HEK293 (cell line): ENCODE data around the gene PLEKHA1.

Experiments used
- CTCF ChIP-seq: fragments of 450-650 bp; formaldehyde crosslinking; IDR thresholded peaks from 2 replicates; pipeline ENCODE4 v1.5.1; 2016; ENCODE audit warnings: missing biosample characterization, missing genetic modification characterization
- GLI4 ChIP-seq: fragments of 450-650 bp; formaldehyde crosslinking; IDR thresholded peaks from 2 replicates; pipeline ENCODE4 v1.5.1; 2016; ENCODE audit warnings: missing biosample characterization, missing genetic modification characterization
- ZBTB11 ChIP-seq: fragments of 450-650 bp; formaldehyde crosslinking; conservative IDR thresholded peaks from 2 replicates; pipeline ENCODE4 v1.5.1; 2016; ENCODE audit warnings: low read depth, missing biosample characterization, missing genetic modification characterization
- ZBTB26 ChIP-seq: fragments of 450-650 bp; formaldehyde crosslinking; optimal IDR thresholded peaks from 2 replicates; pipeline ENCODE3; 2016; ENCODE audit warnings: missing biosample characterization, mild to moderate bottlenecking, missing genetic modification characterization
- ZNF174 ChIP-seq: fragments of 450-650 bp; formaldehyde crosslinking; IDR thresholded peaks from 2 replicates; pipeline ENCODE4 v1.5.0; 2017; ENCODE audit warnings: missing biosample characterization, mild to moderate bottlenecking, missing genetic modification characterization
- ZNF23 ChIP-seq: fragments of 450-650 bp; formaldehyde crosslinking; IDR thresholded peaks from 2 replicates; pipeline ENCODE4 v1.5.1; 2016; ENCODE audit warnings: missing biosample characterization, missing genetic modification characterization, borderline replicate concordance
- ZNF510 ChIP-seq: fragments of 450-650 bp; formaldehyde crosslinking; IDR thresholded peaks from 2 replicates; pipeline ENCODE4 v1.5.1; 2018; ENCODE audit warnings: mild to moderate bottlenecking, missing genetic modification characterization, missing biosample characterization; ENCODE audit not compliant: insufficient replicate concordance
- ZNF558 ChIP-seq: fragments of 450-650 bp; formaldehyde crosslinking; IDR thresholded peaks from 2 replicates; pipeline ENCODE4 v1.5.1; 2016; ENCODE audit warnings: missing biosample characterization, missing genetic modification characterization
- ZSCAN23 ChIP-seq: fragments of 450-650 bp; formaldehyde crosslinking; IDR thresholded peaks from 2 replicates; pipeline ENCODE4 v1.5.1; 2016; ENCODE audit warnings: missing biosample characterization, missing genetic modification characterization
- TF ChIP-seq, protein P1 (sequence below): fragments of 450-650 bp; formaldehyde crosslinking; IDR thresholded peaks from 2 replicates; pipeline ENCODE4 v1.5.1; 2016; ENCODE audit warnings: missing biosample characterization, missing genetic modification characterization
- TF ChIP-seq, protein P2 (sequence below): fragments of 450-650 bp; formaldehyde crosslinking; IDR thresholded peaks from 2 replicates; pipeline ENCODE4 v1.5.1; 2016; ENCODE audit warnings: missing biosample characterization, missing genetic modification characterization
- TF ChIP-seq, protein P3 (sequence below): fragments of 450-650 bp; IDR thresholded peaks from 2 replicates; pipeline ENCODE4 v1.5.1; 2018; ENCODE audit warnings: missing biosample characterization, missing genetic modification characterization
- TF ChIP-seq, protein P4 (sequence below): fragments of 450-650 bp; formaldehyde crosslinking; IDR thresholded peaks from 2 replicates; pipeline ENCODE4 v1.5.1; 2016; ENCODE audit warnings: missing biosample characterization, missing genetic modification characterization, borderline replicate concordance
- TF ChIP-seq, protein P5 (sequence below): fragments of 450-650 bp; formaldehyde crosslinking; IDR thresholded peaks from 2 replicates; pipeline ENCODE4 v1.5.1; 2016; ENCODE audit warnings: missing biosample characterization, missing genetic modification characterization

- TF ChIP-seq, protein P1, sequence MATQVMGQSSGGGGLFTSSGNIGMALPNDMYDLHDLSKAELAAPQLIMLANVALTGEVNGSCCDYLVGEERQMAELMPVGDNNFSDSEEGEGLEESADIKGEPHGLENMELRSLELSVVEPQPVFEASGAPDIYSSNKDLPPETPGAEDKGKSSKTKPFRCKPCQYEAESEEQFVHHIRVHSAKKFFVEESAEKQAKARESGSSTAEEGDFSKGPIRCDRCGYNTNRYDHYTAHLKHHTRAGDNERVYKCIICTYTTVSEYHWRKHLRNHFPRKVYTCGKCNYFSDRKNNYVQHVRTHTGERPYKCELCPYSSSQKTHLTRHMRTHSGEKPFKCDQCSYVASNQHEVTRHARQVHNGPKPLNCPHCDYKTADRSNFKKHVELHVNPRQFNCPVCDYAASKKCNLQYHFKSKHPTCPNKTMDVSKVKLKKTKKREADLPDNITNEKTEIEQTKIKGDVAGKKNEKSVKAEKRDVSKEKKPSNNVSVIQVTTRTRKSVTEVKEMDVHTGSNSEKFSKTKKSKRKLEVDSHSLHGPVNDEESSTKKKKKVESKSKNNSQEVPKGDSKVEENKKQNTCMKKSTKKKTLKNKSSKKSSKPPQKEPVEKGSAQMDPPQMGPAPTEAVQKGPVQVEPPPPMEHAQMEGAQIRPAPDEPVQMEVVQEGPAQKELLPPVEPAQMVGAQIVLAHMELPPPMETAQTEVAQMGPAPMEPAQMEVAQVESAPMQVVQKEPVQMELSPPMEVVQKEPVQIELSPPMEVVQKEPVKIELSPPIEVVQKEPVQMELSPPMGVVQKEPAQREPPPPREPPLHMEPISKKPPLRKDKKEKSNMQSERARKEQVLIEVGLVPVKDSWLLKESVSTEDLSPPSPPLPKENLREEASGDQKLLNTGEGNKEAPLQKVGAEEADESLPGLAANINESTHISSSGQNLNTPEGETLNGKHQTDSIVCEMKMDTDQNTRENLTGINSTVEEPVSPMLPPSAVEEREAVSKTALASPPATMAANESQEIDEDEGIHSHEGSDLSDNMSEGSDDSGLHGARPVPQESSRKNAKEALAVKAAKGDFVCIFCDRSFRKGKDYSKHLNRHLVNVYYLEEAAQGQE (tag by site-specific recombination), result no peak
- TF ChIP-seq, protein P2, sequence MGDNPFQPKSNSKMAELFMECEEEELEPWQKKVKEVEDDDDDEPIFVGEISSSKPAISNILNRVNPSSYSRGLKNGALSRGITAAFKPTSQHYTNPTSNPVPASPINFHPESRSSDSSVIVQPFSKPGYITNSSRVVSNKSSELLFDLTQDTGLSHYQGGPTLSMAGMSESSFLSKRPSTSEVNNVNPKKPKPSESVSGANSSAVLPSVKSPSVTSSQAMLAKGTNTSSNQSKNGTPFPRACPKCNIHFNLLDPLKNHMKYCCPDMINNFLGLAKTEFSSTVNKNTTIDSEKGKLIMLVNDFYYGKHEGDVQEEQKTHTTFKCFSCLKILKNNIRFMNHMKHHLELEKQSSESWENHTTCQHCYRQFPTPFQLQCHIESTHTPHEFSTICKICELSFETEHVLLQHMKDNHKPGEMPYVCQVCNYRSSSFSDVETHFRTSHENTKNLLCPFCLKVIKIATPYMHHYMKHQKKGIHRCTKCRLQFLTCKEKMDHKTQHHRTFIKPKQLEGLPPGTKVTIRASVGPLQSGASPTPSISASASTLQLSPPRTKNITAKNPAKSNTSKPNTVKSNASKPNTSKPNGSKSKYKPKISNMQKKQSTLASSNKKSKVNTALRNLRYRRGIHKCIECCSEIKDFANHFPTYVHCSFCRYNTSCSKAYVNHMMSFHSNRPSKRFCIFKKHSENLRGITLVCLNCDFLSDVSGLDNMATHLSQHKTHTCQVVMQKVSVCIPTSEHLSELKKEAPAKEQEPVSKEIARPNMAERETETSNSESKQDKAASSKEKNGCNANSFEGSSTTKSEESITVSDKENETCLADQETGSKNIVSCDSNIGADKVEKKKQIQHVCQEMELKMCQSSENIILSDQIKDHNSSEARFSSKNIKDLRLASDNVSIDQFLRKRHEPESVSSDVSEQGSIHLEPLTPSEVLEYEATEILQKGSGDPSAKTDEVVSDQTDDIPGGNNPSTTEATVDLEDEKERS (tag by site-specific recombination), result no peak
- no peak for TF ChIP-seq ZBTB11 (tag by site-specific recombination)
- no peak for TF ChIP-seq CTCF (tag by site-specific recombination)
- TF ChIP-seq ZNF174 (tag by site-specific recombination), result no peak
- TF ChIP-seq, protein P3, sequence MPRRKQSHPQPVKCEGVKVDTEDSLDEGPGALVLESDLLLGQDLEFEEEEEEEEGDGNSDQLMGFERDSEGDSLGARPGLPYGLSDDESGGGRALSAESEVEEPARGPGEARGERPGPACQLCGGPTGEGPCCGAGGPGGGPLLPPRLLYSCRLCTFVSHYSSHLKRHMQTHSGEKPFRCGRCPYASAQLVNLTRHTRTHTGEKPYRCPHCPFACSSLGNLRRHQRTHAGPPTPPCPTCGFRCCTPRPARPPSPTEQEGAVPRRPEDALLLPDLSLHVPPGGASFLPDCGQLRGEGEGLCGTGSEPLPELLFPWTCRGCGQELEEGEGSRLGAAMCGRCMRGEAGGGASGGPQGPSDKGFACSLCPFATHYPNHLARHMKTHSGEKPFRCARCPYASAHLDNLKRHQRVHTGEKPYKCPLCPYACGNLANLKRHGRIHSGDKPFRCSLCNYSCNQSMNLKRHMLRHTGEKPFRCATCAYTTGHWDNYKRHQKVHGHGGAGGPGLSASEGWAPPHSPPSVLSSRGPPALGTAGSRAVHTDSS (tag by site-specific recombination), result no peak
- TF ChIP-seq ZNF23 (tag by site-specific recombination), result no peak
- TF ChIP-seq, protein P4, sequence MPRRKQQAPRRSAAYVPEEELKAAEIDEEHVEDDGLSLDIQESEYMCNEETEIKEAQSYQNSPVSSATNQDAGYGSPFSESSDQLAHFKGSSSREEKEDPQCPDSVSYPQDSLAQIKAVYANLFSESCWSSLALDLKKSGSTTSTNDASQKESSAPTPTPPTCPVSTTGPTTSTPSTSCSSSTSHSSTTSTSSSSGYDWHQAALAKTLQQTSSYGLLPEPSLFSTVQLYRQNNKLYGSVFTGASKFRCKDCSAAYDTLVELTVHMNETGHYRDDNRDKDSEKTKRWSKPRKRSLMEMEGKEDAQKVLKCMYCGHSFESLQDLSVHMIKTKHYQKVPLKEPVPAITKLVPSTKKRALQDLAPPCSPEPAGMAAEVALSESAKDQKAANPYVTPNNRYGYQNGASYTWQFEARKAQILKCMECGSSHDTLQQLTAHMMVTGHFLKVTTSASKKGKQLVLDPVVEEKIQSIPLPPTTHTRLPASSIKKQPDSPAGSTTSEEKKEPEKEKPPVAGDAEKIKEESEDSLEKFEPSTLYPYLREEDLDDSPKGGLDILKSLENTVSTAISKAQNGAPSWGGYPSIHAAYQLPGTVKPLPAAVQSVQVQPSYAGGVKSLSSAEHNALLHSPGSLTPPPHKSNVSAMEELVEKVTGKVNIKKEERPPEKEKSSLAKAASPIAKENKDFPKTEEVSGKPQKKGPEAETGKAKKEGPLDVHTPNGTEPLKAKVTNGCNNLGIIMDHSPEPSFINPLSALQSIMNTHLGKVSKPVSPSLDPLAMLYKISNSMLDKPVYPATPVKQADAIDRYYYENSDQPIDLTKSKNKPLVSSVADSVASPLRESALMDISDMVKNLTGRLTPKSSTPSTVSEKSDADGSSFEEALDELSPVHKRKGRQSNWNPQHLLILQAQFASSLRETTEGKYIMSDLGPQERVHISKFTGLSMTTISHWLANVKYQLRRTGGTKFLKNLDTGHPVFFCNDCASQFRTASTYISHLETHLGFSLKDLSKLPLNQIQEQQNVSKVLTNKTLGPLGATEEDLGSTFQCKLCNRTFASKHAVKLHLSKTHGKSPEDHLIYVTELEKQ (tag by site-specific recombination), result no peak
- no peak for TF ChIP-seq ZNF558
- TF ChIP-seq, protein P5, sequence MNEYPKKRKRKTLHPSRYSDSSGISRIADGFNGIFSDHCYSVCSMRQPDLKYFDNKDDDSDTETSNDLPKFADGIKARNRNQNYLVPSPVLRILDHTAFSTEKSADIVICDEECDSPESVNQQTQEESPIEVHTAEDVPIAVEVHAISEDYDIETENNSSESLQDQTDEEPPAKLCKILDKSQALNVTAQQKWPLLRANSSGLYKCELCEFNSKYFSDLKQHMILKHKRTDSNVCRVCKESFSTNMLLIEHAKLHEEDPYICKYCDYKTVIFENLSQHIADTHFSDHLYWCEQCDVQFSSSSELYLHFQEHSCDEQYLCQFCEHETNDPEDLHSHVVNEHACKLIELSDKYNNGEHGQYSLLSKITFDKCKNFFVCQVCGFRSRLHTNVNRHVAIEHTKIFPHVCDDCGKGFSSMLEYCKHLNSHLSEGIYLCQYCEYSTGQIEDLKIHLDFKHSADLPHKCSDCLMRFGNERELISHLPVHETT (tag by site-specific recombination), result no peak
- no peak for TF ChIP-seq ZBTB26 (tag by site-specific recombination)
- TF ChIP-seq GLI4 (tag by site-specific recombination), result no peak
- TF ChIP-seq ZSCAN23 (tag by site-specific recombination), result no peak
- TF ChIP-seq ZNF510, result no peak
These were observed 101.3 kb downstream of the PLEKHA1 start for GRCh38 chr10:122475591-122476332.
